Measurements from ENCODE around the gene CUL2.

CUL2 gene

DNA sequence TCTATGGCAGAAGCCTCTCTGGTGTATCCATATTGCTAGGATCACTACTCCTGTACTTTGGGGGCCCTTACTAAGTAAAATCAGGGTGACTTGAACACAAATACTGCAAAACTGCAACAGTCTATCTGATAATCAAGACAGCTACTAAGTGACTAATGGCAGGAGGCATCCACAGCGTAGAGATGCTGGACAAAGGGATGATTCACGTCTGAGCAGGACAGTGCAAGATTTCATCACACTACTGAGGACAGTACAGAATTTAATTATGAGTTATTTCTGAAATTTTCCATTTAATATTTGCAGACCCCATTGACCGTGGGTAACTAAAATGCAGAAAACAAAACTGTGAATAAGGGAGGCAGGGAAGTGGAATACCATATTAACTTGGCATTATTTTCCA is 10.4 kb downstream of the CUL2 start:
- H2BK15ac ChIP-seq (replicated peaks; ENCODE audit: low read depth): no peak overlapping the region
- H3K4ac ChIP-seq (ENCODE audit: low read depth, low read length): no peak overlapping the region
- no peak overlapping the region for H3K4me2 ChIP-seq (ENCODE audit: low read length)
- no peak overlapping the region for H3K56ac ChIP-seq (ENCODE audit: low read length)
- H3K23ac ChIP-seq (ENCODE audit: low read length): peak overlapping the region; percentile 74
- H3K79me2 ChIP-seq (ENCODE audit: control insufficient read depth, insufficient read depth, low read length): peaks cover 14% of the 10 kb centered on the region
- no peak overlapping the region for H2BK120ac ChIP-seq (ENCODE audit: low read depth, low read length)
- H3K4me1 ChIP-seq (ENCODE audit: control insufficient read depth, low read depth, low read length): no peaks in the 10 kb centered on the region
- H4K5ac ChIP-seq (ENCODE audit: low read length): no peak overlapping the region
- no peaks in the 10 kb centered on the region for H3K36me3 ChIP-seq (ENCODE audit: control insufficient read depth, insufficient read depth, low read length)
- H3K27ac ChIP-seq (ENCODE audit: low read depth, low read length): no peak overlapping the region
- no peak overlapping the region for H2BK5ac ChIP-seq (ENCODE audit: low read length)
- H3K27me3 ChIP-seq (ENCODE audit: insufficient read depth, low read length, poor library complexity): no peaks in the 10 kb centered on the region
- no peak for DNase-seq
- no peak overlapping the region for H3K4me3 ChIP-seq (ENCODE audit: low read length)
- no peak overlapping the region for H4K8ac ChIP-seq (ENCODE audit: low read depth, low read length)
- no peak overlapping the region for H2AK5ac ChIP-seq (ENCODE audit: low read length)
- H3K18ac ChIP-seq (ENCODE audit: low read length): no peak overlapping the region
- no CpG with 5 or more reads among the region's 3 CpGs for WGBS (ENCODE audit: extremely low coverage, insufficient coverage, low lambda C conversion rate)
- H3K79me1 ChIP-seq (ENCODE audit: low read length): peaks cover 18% of the 10 kb centered on the region
- H3K9ac ChIP-seq (ENCODE audit: low read length): no peak overlapping the region

DNA sequence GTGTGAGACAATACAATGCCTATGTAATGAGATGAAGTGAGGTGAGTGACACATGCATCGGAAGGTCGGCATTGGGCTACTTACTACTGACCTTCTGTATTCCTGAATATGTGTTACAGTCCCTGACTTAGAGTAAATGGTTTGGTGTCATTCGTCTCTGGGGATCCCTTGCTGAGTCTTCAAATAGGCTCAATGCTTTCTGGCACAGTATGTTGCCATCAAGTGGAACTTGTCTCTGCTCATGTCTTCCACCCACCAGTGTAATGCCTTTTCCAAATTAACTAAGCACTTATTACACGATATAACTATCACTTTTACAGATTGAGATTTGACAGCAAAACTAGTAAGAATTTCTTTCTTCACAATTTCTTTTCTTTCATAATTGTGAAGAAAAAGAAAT is 10.9 kb downstream of the CUL2 start:
- Histone ChIP-seq H3K79me2 (ENCODE audit: control insufficient read depth, insufficient read depth, low read length) (peaks cover 15% of the 10 kb centered on the region), H3K4ac (ENCODE audit: low read depth, low read length) (no peak overlapping the region), H3K27ac (ENCODE audit: low read depth, low read length) (no peak overlapping the region), H2BK5ac (ENCODE audit: low read length) (no peak overlapping the region), H3K4me1 (ENCODE audit: control insufficient read depth, low read depth, low read length) (no peaks in the 10 kb centered on the region), H3K18ac (ENCODE audit: low read length) (no peak overlapping the region), H3K4me3 (ENCODE audit: low read length) (no peak overlapping the region), H3K4me2 (ENCODE audit: low read length) (no peak overlapping the region), H4K5ac (ENCODE audit: low read length) (no peak overlapping the region), H3K79me1 (ENCODE audit: low read length) (peaks cover 20% of the 10 kb centered on the region), H2BK120ac (ENCODE audit: low read depth, low read length) (no peak overlapping the region), H2AK5ac (ENCODE audit: low read length) (no peak overlapping the region), H3K56ac (ENCODE audit: low read length) (no peak overlapping the region), H3K36me3 (ENCODE audit: control insufficient read depth, insufficient read depth, low read length) (no peaks in the 10 kb centered on the region), H4K8ac (ENCODE audit: low read depth, low read length) (no peak overlapping the region), H3K9ac (ENCODE audit: low read length) (no peak overlapping the region), H3K23ac (ENCODE audit: low read length) (no peak overlapping the region), H3K27me3 (ENCODE audit: insufficient read depth, low read length, poor library complexity) (no peaks in the 10 kb centered on the region), H2BK15ac (replicated peaks; ENCODE audit: low read depth) (no peak overlapping the region)
- no CpG with 5 or more reads among the region's 4 CpGs for WGBS (ENCODE audit: extremely low coverage, insufficient coverage, low lambda C conversion rate)
- DNase-seq: no peak

DNA sequence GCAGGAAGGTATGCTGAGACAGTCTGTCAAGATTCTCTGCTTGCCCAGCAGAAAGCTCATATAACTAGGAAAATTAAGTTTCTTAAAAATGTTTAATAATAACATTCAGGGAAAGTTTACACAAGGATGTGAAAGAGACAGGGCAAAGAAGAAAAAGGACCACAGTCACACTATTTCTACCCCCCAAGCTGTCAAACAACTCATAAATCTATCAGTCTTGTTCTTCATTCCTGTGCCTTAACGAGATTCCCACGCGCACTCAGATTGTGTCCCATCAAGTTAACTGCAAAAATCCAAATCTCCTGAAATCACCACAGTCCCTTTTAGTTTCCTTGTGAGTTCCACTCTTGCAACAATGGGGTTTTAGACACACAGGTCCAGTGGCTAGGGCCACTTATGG is 14.9 kb downstream of the CUL2 start:
- no peak overlapping the region for H3K23ac ChIP-seq (ENCODE audit: low read length)
- no peak overlapping the region for H2BK120ac ChIP-seq (ENCODE audit: low read depth, low read length)
- no peaks in the 10 kb centered on the region for H3K36me3 ChIP-seq (ENCODE audit: control insufficient read depth, insufficient read depth, low read length)
- H2BK15ac ChIP-seq (replicated peaks; ENCODE audit: low read depth): no peak overlapping the region
- peaks cover 15% of the 10 kb centered on the region for H3K79me1 ChIP-seq (ENCODE audit: low read length)
- DNase-seq: no peak
- no peak overlapping the region for H2AK5ac ChIP-seq (ENCODE audit: low read length)
- no peak overlapping the region for H3K18ac ChIP-seq (ENCODE audit: low read length)
- H3K4ac ChIP-seq (ENCODE audit: low read depth, low read length): no peak overlapping the region
- H2BK5ac ChIP-seq (ENCODE audit: low read length): no peak overlapping the region
- H3K79me2 ChIP-seq (ENCODE audit: control insufficient read depth, insufficient read depth, low read length): peaks cover 10% of the 10 kb centered on the region
- no peak overlapping the region for H4K5ac ChIP-seq (ENCODE audit: low read length)
- H4K8ac ChIP-seq (ENCODE audit: low read depth, low read length): no peak overlapping the region
- no peaks in the 10 kb centered on the region for H3K27me3 ChIP-seq (ENCODE audit: insufficient read depth, low read length, poor library complexity)
- no CpG with 5 or more reads among the region's 3 CpGs for WGBS (ENCODE audit: extremely low coverage, insufficient coverage, low lambda C conversion rate)
- H3K4me3 ChIP-seq (ENCODE audit: low read length): no peak overlapping the region
- no peak overlapping the region for H3K9ac ChIP-seq (ENCODE audit: low read length)
- no peak overlapping the region for H3K27ac ChIP-seq (ENCODE audit: low read depth, low read length)
- no peaks in the 10 kb centered on the region for H3K4me1 ChIP-seq (ENCODE audit: control insufficient read depth, low read depth, low read length)
- H3K56ac ChIP-seq (ENCODE audit: low read length): no peak overlapping the region
- no peak overlapping the region for H3K4me2 ChIP-seq (ENCODE audit: low read length)

DNA sequence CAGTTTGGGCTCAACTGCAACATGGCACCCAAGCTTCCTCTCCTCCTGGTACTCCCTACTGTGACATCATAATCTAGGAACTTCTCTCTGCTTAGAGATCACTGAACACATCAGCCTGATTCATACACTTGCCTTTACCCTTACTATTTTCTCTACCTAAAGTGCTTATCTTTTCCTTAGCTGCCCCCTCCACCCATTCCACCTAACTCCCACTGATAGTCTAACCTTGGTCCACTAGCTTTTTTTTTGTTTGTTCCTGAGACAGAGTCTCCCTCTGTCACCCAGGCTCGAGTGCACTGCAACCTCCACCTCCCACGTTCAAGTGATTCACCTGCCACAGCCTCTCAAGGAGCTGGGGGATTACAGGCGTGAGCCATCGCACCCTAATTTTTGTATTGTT is 15.9 kb downstream of the CUL2 start:
- Histone ChIP-seq H2AK5ac (ENCODE audit: low read length) (no peak overlapping the region), H3K4me1 (ENCODE audit: control insufficient read depth, low read depth, low read length) (no peaks in the 10 kb centered on the region), H3K56ac (ENCODE audit: low read length) (no peak overlapping the region), H2BK15ac (replicated peaks; ENCODE audit: low read depth) (no peak overlapping the region), H2BK5ac (ENCODE audit: low read length) (no peak overlapping the region), H3K27me3 (ENCODE audit: insufficient read depth, low read length, poor library complexity) (no peaks in the 10 kb centered on the region), H3K18ac (ENCODE audit: low read length) (no peak overlapping the region), H3K79me1 (ENCODE audit: low read length) (peaks cover 11% of the 10 kb centered on the region), H3K27ac (ENCODE audit: low read depth, low read length) (no peak overlapping the region), H4K5ac (ENCODE audit: low read length) (no peak overlapping the region), H3K79me2 (ENCODE audit: control insufficient read depth, insufficient read depth, low read length) (peaks cover 10% of the 10 kb centered on the region), H3K9ac (ENCODE audit: low read length) (no peak overlapping the region), H3K4me3 (ENCODE audit: low read length) (no peak overlapping the region), H3K4me2 (ENCODE audit: low read length) (no peak overlapping the region), H3K23ac (ENCODE audit: low read length) (no peak overlapping the region), H2BK120ac (ENCODE audit: low read depth, low read length) (no peak overlapping the region), H3K36me3 (ENCODE audit: control insufficient read depth, insufficient read depth, low read length) (no peaks in the 10 kb centered on the region), H3K4ac (ENCODE audit: low read depth, low read length) (no peak overlapping the region), H4K8ac (ENCODE audit: low read depth, low read length) (no peak overlapping the region)
- DNase-seq: no peak
- no CpG with 5 or more reads among the region's 4 CpGs for WGBS (ENCODE audit: extremely low coverage, insufficient coverage, low lambda C conversion rate)

DNA sequence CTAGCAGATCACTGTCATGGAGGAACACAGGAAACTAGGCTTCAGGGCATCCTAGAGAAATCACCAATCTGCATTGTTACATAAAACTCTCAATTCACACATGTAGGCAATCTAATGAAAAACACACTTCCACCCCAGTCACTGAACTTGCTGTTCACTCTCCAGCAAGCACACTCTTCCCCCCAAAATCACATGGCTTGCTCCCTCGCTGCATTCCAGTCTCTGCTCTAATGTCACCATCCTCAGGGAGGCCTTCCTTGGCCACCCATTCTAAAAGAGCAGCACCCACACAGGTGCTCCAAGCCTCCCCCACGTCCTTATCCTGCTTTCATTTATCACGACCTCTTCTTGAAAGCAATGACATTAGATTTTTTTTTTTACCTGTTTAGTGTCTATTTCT is 19.6 kb downstream of the CUL2 start:
- Histone ChIP-seq H3K27ac (ENCODE audit: low read depth, low read length) (no peak overlapping the region), H3K4me1 (ENCODE audit: control insufficient read depth, low read depth, low read length) (no peaks in the 10 kb centered on the region), H3K4ac (ENCODE audit: low read depth, low read length) (no peak overlapping the region), H2BK15ac (replicated peaks; ENCODE audit: low read depth) (no peak overlapping the region), H3K23ac (ENCODE audit: low read length) (no peak overlapping the region), H4K5ac (ENCODE audit: low read length) (no peak overlapping the region), H2AK5ac (ENCODE audit: low read length) (no peak overlapping the region), H3K9ac (ENCODE audit: low read length) (no peak overlapping the region), H3K27me3 (ENCODE audit: insufficient read depth, low read length, poor library complexity) (no peaks in the 10 kb centered on the region), H3K4me3 (ENCODE audit: low read length) (no peak overlapping the region), H3K18ac (ENCODE audit: low read length) (no peak overlapping the region), H3K36me3 (ENCODE audit: control insufficient read depth, insufficient read depth, low read length) (no peaks in the 10 kb centered on the region), H3K56ac (ENCODE audit: low read length) (no peak overlapping the region), H3K79me1 (ENCODE audit: low read length) (peaks cover 10% of the 10 kb centered on the region), H4K8ac (ENCODE audit: low read depth, low read length) (no peak overlapping the region), H2BK120ac (ENCODE audit: low read depth, low read length) (no peak overlapping the region), H3K79me2 (ENCODE audit: control insufficient read depth, insufficient read depth, low read length) (peaks cover 9% of the 10 kb centered on the region), H2BK5ac (ENCODE audit: low read length) (no peak overlapping the region), H3K4me2 (ENCODE audit: low read length) (no peak overlapping the region)
- DNase-seq: no peak
- no CpG with 5 or more reads among the region's 3 CpGs for WGBS (ENCODE audit: extremely low coverage, insufficient coverage, low lambda C conversion rate)

DNA sequence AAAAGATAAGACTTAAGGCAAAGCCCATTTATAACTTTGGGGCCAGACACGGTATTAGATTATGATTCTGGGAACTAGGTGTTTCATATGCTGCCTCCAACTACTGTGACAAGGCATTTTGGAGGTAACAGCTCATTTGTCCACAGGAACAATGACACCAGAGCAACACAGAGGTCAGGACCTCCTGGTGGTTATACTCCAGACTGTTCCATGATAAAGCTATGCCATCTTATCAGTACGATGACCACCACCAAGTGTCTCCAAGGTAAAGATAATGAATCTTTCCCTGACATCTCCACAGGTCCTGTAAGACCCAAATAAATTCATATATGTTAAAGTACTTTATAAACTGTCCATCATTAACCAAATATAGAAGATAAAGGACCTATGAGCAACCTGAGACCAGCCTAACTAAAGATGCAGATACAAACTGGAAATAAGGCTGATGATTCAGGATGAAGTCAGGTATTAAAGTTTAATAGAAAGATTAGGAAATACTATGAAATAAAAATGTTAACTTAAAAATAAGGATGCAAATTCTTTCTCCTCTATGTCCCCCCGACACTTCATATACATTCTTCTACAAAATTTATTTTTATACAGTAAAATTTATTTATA is 26.2 kb downstream of the CUL2 start:
- WGBS (ENCODE audit: extremely low coverage, insufficient coverage, low lambda C conversion rate): 100% methylated on average over 1 of the region's 3 CpGs
- Histone ChIP-seq H2BK120ac (ENCODE audit: low read depth, low read length) (no peak overlapping the region), H2AK5ac (ENCODE audit: low read length) (no peak overlapping the region), H3K4me3 (ENCODE audit: low read length) (no peak overlapping the region), H2BK15ac (replicated peaks; ENCODE audit: low read depth) (no peak overlapping the region), H3K27me3 (ENCODE audit: insufficient read depth, low read length, poor library complexity) (no peaks in the 10 kb centered on the region), H3K9ac (ENCODE audit: low read length) (no peak overlapping the region), H3K4ac (ENCODE audit: low read depth, low read length) (no peak overlapping the region), H3K4me1 (ENCODE audit: control insufficient read depth, low read depth, low read length) (no peaks in the 10 kb centered on the region), H4K8ac (ENCODE audit: low read depth, low read length) (no peak overlapping the region), H3K56ac (ENCODE audit: low read length) (no peak overlapping the region), H3K79me2 (ENCODE audit: control insufficient read depth, insufficient read depth, low read length) (no peaks in the 10 kb centered on the region), H3K4me2 (ENCODE audit: low read length) (no peak overlapping the region), H2BK5ac (ENCODE audit: low read length) (no peak overlapping the region), H3K23ac (ENCODE audit: low read length) (no peak overlapping the region), H3K36me3 (ENCODE audit: control insufficient read depth, insufficient read depth, low read length) (no peaks in the 10 kb centered on the region), H3K79me1 (ENCODE audit: low read length) (no peaks in the 10 kb centered on the region), H3K27ac (ENCODE audit: low read depth, low read length) (no peak overlapping the region), H3K18ac (ENCODE audit: low read length) (no peak overlapping the region), H4K5ac (ENCODE audit: low read length) (no peak overlapping the region)
- peak; percentile 70 for DNase-seq
